Subcutaneous adipose tissue (tissue), 4 donors: Measurements from ENCODE around the gene EPHX1. TPM values are rescaled to one million over a fixed set of nuclear protein-coding genes. Genes with fewer than 3 reads are reported as not detected.

ENCODE experiments used
- total RNA-seq, 4 donors: library from RNA; depleted of rRNA; stranded (reverse); fragments of >200 nt; gene quantifications; one replicate each; pipeline ENCODE4 v1.1.0, GENCODE V29; 2016
- TF ChIP-seq, protein P1 (sequence below): fragments of 450-650 bp; IDR thresholded peaks from one replicate; pipeline ENCODE4 v1.5.1; 2016; ENCODE audit warnings: low read depth, mild to moderate bottlenecking, control low read depth, antibody characterized with exemption, moderate library complexity

EPHX1 gene
- total RNA-seq, 4 donors from 2014 or later = 126 to 193 (median 153) TPM

DNA sequence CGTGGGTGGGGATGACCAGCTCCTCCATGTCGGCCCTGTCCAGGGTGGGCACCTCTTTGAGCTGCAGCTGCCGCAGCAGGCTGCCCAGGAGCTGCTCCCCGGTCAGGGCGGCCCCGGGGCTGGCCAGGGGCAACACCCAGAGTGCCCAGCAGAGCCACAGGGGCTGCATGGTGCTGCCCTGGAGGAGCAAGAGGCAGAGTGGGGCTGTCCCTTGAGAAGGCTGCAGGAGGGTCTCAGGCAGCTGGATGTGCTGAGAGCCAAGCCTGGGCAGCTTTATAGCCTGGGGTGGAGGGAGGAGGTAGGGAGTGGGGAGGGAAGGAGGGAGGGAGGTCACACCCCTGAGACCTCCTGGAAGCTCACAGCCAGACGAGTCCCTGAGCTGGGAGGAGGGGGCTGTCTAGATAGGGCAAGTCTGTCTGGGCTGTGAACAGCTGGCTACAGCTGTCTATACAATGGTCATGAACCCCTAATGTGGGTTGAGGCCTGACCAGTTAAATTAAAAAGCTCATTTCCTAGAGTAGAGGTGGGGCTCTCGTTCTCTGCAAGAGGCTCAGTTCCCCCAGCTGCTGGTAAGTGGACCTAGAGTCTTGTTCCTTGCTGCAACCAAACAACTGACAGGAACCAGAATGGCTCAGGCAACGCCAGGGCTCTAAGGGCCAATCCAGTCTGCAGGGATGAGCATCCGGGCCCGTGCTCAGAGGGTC lies 79.1 kb downstream of the EPHX1 start, which contains the start of gene LEFTY1:
TSS of gene LEFTY1 (minus strand) at position 249 of the 704 bp plus-strand sequence. CDS start at position 169, 80 bp downstream.
- TF ChIP-seq, protein P1, sequence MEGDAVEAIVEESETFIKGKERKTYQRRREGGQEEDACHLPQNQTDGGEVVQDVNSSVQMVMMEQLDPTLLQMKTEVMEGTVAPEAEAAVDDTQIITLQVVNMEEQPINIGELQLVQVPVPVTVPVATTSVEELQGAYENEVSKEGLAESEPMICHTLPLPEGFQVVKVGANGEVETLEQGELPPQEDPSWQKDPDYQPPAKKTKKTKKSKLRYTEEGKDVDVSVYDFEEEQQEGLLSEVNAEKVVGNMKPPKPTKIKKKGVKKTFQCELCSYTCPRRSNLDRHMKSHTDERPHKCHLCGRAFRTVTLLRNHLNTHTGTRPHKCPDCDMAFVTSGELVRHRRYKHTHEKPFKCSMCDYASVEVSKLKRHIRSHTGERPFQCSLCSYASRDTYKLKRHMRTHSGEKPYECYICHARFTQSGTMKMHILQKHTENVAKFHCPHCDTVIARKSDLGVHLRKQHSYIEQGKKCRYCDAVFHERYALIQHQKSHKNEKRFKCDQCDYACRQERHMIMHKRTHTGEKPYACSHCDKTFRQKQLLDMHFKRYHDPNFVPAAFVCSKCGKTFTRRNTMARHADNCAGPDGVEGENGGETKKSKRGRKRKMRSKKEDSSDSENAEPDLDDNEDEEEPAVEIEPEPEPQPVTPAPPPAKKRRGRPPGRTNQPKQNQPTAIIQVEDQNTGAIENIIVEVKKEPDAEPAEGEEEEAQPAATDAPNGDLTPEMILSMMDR = no peak

- TF ChIP-seq, protein P1 = no peak
These were observed 79.8 kb downstream of the EPHX1 start for GRCh38 chr1:225889743-225890142.

- TF ChIP-seq, protein P1 = no peak
These were observed 80.7 kb downstream of the EPHX1 start for GRCh38 chr1:225890346-225891228.

DNA sequence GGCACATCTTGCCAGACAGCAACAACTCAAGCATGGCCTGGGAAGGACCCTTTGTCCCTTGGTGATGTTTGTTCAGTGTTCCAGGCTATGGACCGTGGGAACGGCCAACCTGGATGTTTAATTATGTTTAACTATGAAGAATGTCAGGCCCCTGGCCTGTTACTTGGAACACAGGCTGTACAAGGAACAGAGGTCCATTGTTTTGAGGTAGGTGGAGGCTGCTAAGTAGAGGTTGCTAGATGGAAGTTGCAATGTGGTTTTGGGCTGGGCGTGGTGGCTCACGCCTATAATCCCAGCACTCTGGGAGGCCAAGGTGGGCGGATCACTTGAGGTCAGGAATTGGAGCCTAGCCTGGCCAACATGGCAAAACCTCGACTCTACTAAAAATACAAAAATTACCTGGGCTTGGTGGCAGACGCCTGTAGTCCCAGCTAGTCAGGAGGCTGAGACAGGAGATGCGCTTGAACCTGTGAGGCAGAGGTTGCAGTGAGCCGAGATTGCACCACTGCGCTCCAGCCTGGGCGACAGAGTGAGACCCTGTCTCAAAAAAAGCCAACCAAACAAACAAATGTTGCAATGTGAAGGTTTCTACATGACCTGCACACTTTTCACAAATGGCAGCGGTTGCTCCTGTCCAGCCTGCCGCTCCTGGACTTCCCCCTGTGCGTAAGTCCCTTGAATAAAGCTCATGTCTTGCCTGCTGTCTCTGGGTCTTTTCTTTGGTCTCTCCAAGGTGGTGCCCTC lies 81.5 kb downstream of the EPHX1 start:
- TF ChIP-seq, protein P1 = no peak

DNA sequence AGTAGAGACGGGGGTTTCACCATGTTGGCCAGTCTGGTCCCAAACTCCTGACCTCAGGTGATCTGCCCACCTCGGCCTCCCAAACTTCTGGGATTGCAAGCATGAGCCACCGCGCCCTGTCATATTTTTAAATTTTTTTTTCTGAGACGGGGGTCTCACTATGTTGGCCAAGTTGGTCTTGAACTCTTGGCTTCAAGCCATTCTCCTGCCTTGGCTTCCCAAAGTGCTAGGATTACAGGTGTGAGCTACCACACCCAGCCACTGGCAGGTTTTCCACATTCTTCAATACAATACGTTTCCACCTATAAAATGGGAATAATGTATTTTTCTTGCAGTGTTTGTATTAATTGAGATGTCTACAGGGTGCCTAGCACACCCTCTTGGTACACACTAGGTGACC lies 82.4 kb downstream of the EPHX1 start:
- TF ChIP-seq, protein P1 = no peak

Other genes with a start within 250 kb of the EPHX1 start
- gene ENAH, start 157.0 kb upstream of the EPHX1 start, total RNA-seq = 10 to 100 TPM; 28.4 to 53.3 (median 32.6) TPM
- gene SRP9, start 32.3 kb upstream of the EPHX1 start, total RNA-seq = 100 to 1,000 TPM; 139 to 234 (median 156) TPM
- gene TMEM63A, start 72.3 kb downstream of the EPHX1 start, total RNA-seq = 100 to 1,000 TPM in 1 of 4 donors, 10 to 100 TPM in 3; 65.5 to 115 (median 68.3) TPM
- gene LEFTY1, start 79.0 kb downstream of the EPHX1 start, total RNA-seq = under 1 TPM in 2 of 4 donors, not detected in 2; 0.34 to 0.57 TPM
- 10 to 100 TPM; 24.1 to 42.8 (median 36.2) TPM for gene PYCR2, start 114.1 kb downstream of the EPHX1 start, total RNA-seq
- 1 to 10 TPM in 1 of 4 donors, under 1 TPM in 2, not detected in 1; 0.44 to 1.1 (median 0.57) TPM for gene LEFTY2, start 131.1 kb downstream of the EPHX1 start, total RNA-seq
- gene SDE2, start 189.2 kb downstream of the EPHX1 start, total RNA-seq = 10 to 100 TPM; 16.1 to 27.3 (median 23.6) TPM